ENCODE results near the gene DCHS1.

Gene DCHS1

DNA sequence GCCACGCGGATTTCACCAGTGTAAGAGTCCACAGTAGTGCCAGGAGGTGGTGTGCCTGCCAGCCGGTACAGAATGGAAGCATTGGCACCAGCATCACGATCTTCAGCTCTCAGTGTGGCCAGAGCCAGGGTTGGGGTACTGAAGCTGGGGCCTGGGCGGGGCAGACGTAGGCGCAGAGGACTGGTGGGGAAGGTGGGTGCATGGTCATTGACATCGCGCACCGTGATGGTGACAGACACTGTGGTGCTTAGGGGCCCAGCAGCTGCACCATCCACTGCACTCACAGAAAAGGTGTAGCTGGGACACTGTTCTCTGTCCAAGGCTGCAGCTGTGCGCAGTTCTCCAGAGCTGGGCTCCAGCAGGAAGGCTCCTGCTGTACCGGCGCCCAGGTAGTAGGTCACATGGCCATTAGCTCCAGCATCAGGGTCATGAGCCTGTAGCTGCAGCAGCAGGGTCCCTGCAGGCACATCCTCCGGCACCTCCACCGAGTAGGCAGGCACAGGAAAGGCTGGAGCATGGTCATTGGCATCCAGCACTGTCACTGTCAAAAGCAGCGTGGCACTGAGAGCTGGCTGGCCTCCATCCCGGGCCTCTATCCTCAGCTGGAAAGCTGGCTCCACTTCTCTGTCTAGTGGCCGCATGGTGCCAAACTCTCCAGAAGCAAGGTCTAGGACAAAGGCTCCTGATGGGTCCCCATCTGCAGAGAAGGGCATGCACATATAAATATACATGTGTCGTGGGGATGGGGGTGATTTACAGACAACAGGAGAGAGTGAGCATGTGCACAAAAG, 28.4 kb downstream of the DCHS1 start:
- DNase-seq: no peak

DNA sequence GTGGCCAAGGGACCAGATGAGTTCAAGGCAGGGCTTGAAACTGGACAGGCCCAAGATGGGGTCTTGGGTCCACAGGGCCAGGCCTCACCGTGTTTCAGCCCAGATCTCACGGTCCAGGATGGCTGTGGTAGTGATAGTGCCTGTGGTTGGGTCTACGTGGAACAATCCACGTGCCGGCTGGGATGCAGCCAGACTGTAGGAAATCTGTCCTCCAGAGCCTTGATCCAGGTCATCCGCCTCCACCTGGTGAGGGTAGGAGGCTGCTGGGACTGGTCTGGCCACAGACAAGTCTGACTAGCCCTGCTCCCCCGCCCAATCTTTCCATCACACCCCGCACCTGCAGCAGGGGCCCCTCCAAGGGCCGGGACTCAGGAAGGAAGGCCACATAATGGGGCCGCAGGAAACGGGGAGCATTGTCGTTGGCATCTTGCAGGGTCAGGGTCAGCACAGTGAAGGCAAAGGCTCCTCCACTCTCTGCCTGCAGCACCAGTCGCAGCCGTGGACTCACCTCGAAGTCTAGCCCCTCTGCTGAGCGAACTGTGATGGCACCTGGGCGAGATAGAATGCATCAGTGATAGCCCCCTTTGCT, 29.7 kb downstream of the DCHS1 start:
- DNase-seq: no peak

DNA sequence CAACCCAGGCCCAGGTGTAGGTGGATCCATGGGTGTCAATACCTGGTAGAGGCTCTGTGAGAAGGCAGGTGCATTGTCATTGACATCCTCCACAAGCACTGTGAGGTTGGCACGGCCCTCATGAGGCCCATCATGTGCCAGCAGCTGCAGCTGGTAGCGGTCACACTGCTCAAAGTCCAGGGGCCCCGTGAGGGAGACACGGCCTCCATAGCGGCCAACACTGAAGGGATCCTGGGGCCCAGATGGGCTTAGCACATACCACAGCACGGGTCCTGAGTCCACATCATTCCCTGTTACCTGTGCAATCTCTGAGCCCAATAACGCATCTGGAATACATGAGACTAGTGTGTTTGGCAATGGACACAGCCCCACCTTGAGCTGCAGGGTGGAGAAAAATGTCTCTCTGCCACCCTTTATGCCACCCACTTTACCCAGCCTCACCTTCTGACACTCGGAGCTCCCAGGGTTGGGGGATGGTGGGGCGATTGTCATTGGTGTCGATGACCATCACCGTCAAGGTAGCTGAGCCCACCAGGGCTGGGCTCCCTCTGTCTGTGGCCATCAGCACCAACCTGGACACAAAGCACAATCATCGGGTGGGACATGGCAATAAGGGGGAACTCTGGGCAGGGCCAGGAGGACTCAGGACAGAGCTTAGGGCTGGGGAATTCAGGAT, 30.3 kb downstream of the DCHS1 start:
- no peak for DNase-seq

GRCh38 chr11:6623391-6624363, 31.9 kb downstream of the DCHS1 start:
- DNase-seq: no peak

GRCh38 chr11:6622261-6623171, 33.1 kb downstream of the DCHS1 start:
- DNase-seq: no peak

GRCh38 chr11:6621711-6622211, 33.8 kb downstream of the DCHS1 start:
- no peak for DNase-seq

GRCh38 chr11:6620636-6621035, 35.0 kb downstream of the DCHS1 start:
- no peak for DNase-seq

GRCh38 chr11:6619004-6619745, 36.4 kb downstream of the DCHS1 start, which contains the start of gene TPP1:
Gene TPP1 (minus strand): TSS chr11:6619422. CDS start chr11:6619400, 22 bp downstream.
- DNase-seq: peak; percentile 91

DNA sequence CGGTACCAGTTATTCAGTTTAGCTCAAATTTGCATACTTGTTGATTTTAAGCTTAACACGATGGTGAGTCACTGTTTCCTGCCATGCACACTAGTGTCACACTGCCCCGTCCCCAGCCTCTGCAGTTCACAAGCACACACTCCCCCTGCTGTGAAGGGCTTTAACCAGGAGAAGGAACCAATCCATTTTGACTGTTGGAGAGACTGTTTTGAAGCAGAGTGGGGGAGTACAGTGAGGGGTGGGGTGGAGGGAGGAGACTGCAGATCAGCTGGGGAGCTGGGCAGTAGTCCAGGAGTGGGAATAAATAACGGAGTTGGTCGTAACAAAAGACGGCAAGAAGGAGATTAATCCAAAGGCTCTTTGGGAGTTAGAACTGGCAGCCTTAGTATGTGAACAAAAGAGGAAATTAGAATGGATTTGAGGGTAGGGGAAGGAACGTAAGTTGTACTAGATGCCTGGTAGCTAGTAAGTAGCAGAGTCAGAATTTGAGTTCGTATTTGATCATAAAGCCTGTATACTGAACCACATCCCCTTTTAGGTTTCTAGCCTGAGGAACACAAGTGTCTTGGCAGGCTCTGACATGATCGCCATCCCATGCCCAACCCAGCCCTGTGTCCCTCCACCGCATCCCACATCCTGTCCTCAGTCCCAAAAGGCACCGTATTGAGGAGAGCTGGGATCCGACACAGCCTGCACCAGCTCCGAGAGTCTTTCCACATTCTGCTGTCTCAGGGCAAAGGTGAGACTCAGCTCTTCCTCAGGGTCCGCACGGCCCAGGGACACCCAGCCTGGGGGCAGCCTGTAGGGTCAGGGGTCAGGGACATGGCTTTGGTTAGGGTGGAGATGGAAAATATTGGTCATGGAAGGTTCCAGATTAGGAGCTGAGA, 37.2 kb downstream of the DCHS1 start:
- DNase-seq: peak; percentile 70

DNA sequence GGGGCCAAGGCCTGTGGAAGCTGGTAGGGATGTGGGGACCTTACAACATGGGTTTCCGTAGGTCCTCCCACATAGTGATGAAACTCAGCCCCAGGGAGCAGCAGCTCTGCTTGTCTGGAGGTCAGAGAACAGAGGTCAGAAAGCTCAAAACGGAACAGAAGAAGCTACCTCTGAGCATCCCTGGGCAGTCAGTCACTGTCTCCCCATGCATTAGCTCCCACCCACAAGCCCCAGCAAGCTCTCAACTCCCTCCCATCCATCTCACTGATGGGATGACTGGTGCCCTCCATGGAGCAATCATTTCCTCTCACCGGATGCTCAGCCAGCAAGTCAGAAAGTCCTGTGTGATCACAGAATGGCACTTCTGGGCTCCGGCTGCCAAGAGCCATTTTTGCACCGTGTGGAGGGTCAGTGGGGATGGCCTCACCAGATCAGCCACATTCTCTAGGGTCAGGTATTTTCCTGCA, 38.3 kb downstream of the DCHS1 start:
- no peak for DNase-seq

- no peak for DNase-seq
Measured at GRCh38 chr11:6616596-6617250, 38.9 kb downstream of the DCHS1 start.

- DNase-seq: no peak
Measured at GRCh38 chr11:6615882-6616585, 39.6 kb downstream of the DCHS1 start.

DNA sequence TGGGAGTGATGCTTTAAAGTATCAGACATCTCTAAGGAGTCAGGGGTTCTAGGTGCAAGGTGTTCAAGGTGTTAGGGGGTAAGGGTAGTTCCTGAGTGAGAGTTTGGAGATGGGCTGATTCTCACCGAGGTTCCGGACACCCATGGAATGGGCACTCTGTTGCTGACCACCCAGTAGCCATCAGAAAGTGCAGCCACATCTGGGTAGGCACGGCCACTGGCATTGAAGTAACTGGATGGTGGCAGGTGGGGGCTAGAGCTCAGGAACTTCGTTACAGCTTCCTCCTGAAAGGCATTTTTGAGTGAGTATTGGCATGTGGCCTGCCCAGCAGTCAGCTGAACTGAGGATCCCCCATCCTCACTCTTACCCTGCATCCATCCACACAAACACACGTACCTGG, 40.6 kb downstream of the DCHS1 start:
- DNase-seq: no peak

DNA sequence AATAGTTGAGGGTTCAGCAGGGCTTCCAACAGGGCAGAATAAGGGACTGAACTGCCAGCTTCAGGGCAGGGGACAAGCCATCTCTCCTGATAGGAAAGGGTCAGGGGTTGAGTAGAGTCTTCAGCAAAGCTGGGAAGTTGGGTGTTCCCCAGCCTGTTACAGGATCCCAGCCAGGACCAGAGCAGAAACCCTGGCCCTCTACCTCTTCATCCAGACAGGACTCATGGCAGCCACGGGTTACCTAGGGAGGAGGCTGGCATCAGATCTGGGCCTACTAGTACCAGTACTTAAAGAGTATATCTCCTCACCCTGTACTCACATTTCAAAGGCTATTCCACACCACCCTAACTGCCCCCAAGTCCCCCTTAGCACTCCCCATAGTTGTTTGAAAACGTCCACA, 41.2 kb downstream of the DCHS1 start:
- DNase-seq: no peak

GRCh38 chr11:6613496-6613895, 42.1 kb downstream of the DCHS1 start:
- no peak for DNase-seq

DNA sequence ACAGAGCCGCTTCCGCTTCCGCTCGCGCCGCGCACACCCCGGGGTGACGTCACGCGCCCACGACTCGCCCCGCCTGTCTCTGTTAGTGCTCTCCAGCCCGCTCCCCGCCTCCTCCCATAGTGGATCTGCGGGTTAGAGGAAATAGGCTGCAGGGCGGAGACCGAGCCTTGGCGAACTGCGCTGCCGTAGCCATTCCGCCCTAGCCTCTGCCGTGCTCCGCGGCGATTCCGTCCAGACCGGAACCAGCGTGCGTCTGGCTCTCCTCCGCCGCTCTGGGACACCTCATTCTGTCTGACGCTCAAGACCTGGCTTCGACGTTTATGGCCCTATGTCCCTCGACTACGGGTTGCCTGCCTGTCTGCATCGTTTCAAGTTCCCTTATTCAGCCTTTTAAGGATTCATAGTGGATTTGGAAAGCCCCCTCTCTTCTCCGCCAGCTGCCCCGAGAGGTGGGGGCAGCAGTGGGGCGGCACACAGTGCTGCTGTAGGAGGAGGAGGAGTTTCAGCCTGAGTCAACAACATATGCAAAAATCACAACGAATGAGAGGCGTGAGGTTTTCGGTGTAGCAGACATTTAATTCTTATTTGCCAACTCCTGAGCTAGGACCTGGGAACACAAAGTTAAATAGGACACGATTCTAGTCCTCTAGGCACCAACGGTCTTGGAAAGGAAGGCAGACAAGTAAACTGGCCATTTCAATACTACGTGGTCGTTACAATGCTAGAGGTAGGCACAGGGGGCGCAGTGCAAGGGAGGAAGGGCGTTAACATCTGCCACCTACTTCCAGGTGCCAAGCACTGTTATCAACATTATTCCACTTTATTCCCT, 43.2 kb downstream of the DCHS1 start, which contains the start of gene TAF10:
TAF10 (minus strand) TSS at position 4 of the 829 bp plus-strand sequence. CDS start 27 bp downstream, outside the sequence.
- peak; percentile 93 for DNase-seq

- DNase-seq: no peak
Measured at GRCh38 chr11:6611963-6612212, 43.7 kb downstream of the DCHS1 start.

Measured in activated naive CD4-positive, alpha-beta T cell treated with Interleukin-2 at 50 U/mL for 16 hours (primary cell).